ENCODE measurements around the gene RNF113B. TPM values are rescaled to one million over a fixed set of nuclear protein-coding genes. Genes with fewer than 3 reads are reported as not detected.

RNF113B gene
- total RNA-seq, 4 donors from 2014 or later, result not detected

DNA sequence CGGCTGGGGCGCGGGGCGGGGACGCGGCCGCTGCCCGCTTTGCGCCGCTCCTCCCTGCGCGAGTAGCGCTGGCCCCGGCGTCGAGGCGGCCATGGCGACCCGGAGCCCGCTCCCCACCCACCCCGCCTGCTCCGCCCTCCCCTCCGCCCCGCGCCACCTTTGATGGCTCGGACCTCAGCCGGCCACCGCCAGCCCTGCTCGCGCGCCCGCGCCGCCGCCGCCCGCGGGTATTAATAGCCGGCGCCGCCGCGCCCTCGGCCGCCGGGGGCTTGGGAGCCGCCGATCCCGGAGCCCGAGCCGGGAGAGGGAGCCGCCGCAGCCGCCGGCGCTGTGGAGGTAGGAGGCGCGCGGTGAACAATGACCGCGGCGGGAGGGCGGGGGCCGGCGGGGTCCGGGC is 33.9 kb downstream of the RNF113B start:
- H3K4me3 ChIP-seq, result peak overlapping the region; percentile 87 to 94 (median 88)
- no peaks in the 10 kb centered on the region for H3K9me3 ChIP-seq
- no peak for DNase-seq (ENCODE audit: extremely low spot score)
- no CpG with 5 or more reads among the region's 66 CpGs for WGBS
- no peaks in the 10 kb centered on the region for H3K27me3 ChIP-seq
- peaks cover 19 to 31% (median 29%) of the 10 kb centered on the region in 4 donors for H3K4me1 ChIP-seq
- intact Hi-C loops (cut with DNase I), result loop anchor here (5.0 to 10.0 kb wide), 3 partner anchors 162 to 292 kb away; no protein-coding TSS in a partner anchor
- H3K27ac ChIP-seq (replicated peaks in 1 of 4), result peak overlapping the region; percentile 71 to 83 (median 73)
- no peaks in the 10 kb centered on the region for H3K36me3 ChIP-seq
- TF ChIP-seq POLR2A (IDR thresholded peaks at IDR 0.05; ENCODE audit: low read depth) (no peak), POLR2AphosphoS5 (IDR thresholded peaks at IDR 0.05) (no peak), CTCF (IDR thresholded peaks at IDR 0.05) (no peak), EP300 (IDR thresholded peaks at IDR 0.05) (no peak)

- DNase-seq (ENCODE audit: extremely low spot score), result no peak
- peaks cover 19 to 31% (median 29%) of the 10 kb centered on the region in 4 donors for H3K4me1 ChIP-seq
These were observed 34.5 kb downstream of the RNF113B start, which contains the start of gene FARP1 for GRCh38 chr13:98142380-98143156. Gene FARP1, plus strand, starts transcription at chr13:98143094. Its CDS starts 70,149 bp downstream, at chr13:98213243.

GRCh38 chr13:98141509-98142379 is 35.3 kb downstream of the RNF113B start:
- H3K27ac ChIP-seq (replicated peaks in 1 of 4), result peak overlapping the region; percentile 59 to 75 (median 70)
- no peaks in the 10 kb centered on the region for H3K27me3 ChIP-seq
- H3K9me3 ChIP-seq, result no peaks in the 10 kb centered on the region
- no peak for TF ChIP-seq POLR2AphosphoS5 (IDR thresholded peaks at IDR 0.05)
- TF ChIP-seq CTCF (IDR thresholded peaks at IDR 0.05), result no peak
- no peak for TF ChIP-seq POLR2A (IDR thresholded peaks at IDR 0.05; ENCODE audit: low read depth)
- TF ChIP-seq EP300 (IDR thresholded peaks at IDR 0.05), result no peak
- peaks cover 19 to 31% (median 29%) of the 10 kb centered on the region in 4 donors for H3K4me1 ChIP-seq
- WGBS, result 56% methylated on average over 22 of the region's 27 CpGs
- intact Hi-C loops (cut with DNase I), result loop anchor here (5.0 to 10.0 kb wide), 3 partner anchors 163 to 293 kb away; no protein-coding TSS in a partner anchor
- no peaks in the 10 kb centered on the region for H3K36me3 ChIP-seq
- no peak for DNase-seq (ENCODE audit: extremely low spot score)
- peak overlapping the region; percentile 87 to 94 (median 88) for H3K4me3 ChIP-seq

More at GRCh38 chr13:98142380-98143156, 34.5 kb downstream of the RNF113B start, which contains the start of gene FARP1:
- WGBS, result 1% methylated on average over 32 of the region's 98 CpGs
- Histone ChIP-seq H3K27me3 (no peaks in the 10 kb centered on the region), H3K4me3 (peak within 1 kb of the TSS; percentile 87 to 94 (median 88)), H3K27ac (replicated peaks in 1 of 4) (peak within 1 kb of the TSS; percentile 71 to 83 (median 74)), H3K9me3 (no peaks in the 10 kb centered on the region), H3K36me3 (no peaks in the 10 kb centered on the region)
- peak; percentile 51 to 72 (median 57) for TF ChIP-seq CTCF (IDR thresholded peaks at IDR 0.05)
- TF ChIP-seq POLR2AphosphoS5 (IDR thresholded peaks at IDR 0.05), result peak in 1 of 2 donors; percentile 44
- no peak for TF ChIP-seq POLR2A (IDR thresholded peaks at IDR 0.05; ENCODE audit: low read depth)
- intact Hi-C loops (cut with DNase I), result loop anchor here (5.0 to 10.0 kb wide), 3 partner anchors 162 to 292 kb away; no protein-coding TSS in a partner anchor

DNA sequence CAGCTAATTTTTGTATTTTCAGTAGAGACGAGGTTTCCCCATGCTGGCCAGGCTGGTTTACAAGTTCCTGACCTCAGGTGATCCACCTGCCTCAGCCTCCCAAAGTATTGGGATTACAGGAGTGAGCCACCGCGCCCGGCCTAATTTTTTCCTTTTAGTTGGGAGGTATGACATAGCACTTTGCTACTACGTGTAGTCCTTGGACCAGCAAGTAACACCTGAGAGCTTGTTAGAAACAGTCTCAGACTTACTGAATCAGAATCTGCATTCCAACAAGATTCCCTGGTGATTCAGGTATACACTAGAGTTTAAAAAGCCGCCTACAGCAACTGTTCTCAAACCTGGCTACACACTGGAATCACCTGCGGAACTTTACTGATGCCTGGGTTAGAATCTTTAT is 36.0 kb downstream of the RNF113B start:
- no peak for DNase-seq (ENCODE audit: extremely low spot score)
- peaks cover 19 to 31% (median 29%) of the 10 kb centered on the region in 4 donors for H3K4me1 ChIP-seq
- intact Hi-C loops (cut with DNase I), result loop anchor here (5.0 to 10.0 kb wide), 3 partner anchors 164 to 294 kb away; no protein-coding TSS in a partner anchor
- H3K36me3 ChIP-seq, result no peaks in the 10 kb centered on the region
- no peak overlapping the region for H3K27ac ChIP-seq (replicated peaks in 1 of 4)
- no peaks in the 10 kb centered on the region for H3K9me3 ChIP-seq
- no peak for TF ChIP-seq POLR2AphosphoS5 (IDR thresholded peaks at IDR 0.05)
- TF ChIP-seq CTCF (IDR thresholded peaks at IDR 0.05), result no peak
- no peak for TF ChIP-seq EP300 (IDR thresholded peaks at IDR 0.05)
- TF ChIP-seq POLR2A (IDR thresholded peaks at IDR 0.05; ENCODE audit: low read depth), result no peak
- H3K27me3 ChIP-seq, result no peaks in the 10 kb centered on the region
- 95% methylated on average over 7 of the region's 7 CpGs for WGBS
- H3K4me3 ChIP-seq, result no peak overlapping the region

Data from esophagus muscularis mucosa (tissue), 4 donors.